Right kidney (tissue), 1 donor: ENCODE results near the gene HIVEP3.

Experiments used
- DNase-seq: peaks from one replicate; pipeline ENCODE4 v3.0.0-alpha.2; 2016

Gene HIVEP3

GRCh38 chr1:41547336-41547735 lies 371.4 kb downstream of the HIVEP3 start:
- no peak for DNase-seq

- DNase-seq = no peak
These were observed 371.9 kb downstream of the HIVEP3 start for GRCh38 chr1:41546833-41547135.

GRCh38 chr1:41545996-41546832 lies 372.5 kb downstream of the HIVEP3 start:
- DNase-seq = no peak

GRCh38 chr1:41542196-41542930 lies 376.4 kb downstream of the HIVEP3 start:
- no peak for DNase-seq

- DNase-seq = no peak
These were observed 377.1 kb downstream of the HIVEP3 start for GRCh38 chr1:41541592-41541952.

GRCh38 chr1:41540886-41541591 lies 377.7 kb downstream of the HIVEP3 start:
- DNase-seq = no peak

GRCh38 chr1:41539999-41540398 lies 378.7 kb downstream of the HIVEP3 start:
- DNase-seq = no peak

GRCh38 chr1:41539418-41539805 lies 379.3 kb downstream of the HIVEP3 start:
- DNase-seq = no peak

- DNase-seq = no peak
These were observed 379.8 kb downstream of the HIVEP3 start for GRCh38 chr1:41538741-41539417.

- DNase-seq = no peak
These were observed 380.9 kb downstream of the HIVEP3 start for GRCh38 chr1:41537788-41538351.

GRCh38 chr1:41537251-41537650 lies 381.5 kb downstream of the HIVEP3 start:
- DNase-seq = no peak

- no peak for DNase-seq
These were observed 382.3 kb downstream of the HIVEP3 start for GRCh38 chr1:41536361-41536802.

GRCh38 chr1:41535716-41536115 lies 383.0 kb downstream of the HIVEP3 start:
- DNase-seq = no peak

GRCh38 chr1:41535276-41535675 lies 383.4 kb downstream of the HIVEP3 start:
- no peak for DNase-seq

GRCh38 chr1:41534181-41535076 lies 384.3 kb downstream of the HIVEP3 start:
- no peak for DNase-seq

GRCh38 chr1:41533731-41534080 lies 385.0 kb downstream of the HIVEP3 start:
- DNase-seq = no peak

- no peak for DNase-seq
These were observed 385.5 kb downstream of the HIVEP3 start for GRCh38 chr1:41533016-41533730.

GRCh38 chr1:41532206-41532975 lies 386.3 kb downstream of the HIVEP3 start:
- DNase-seq = no peak

GRCh38 chr1:41530411-41530810 lies 388.3 kb downstream of the HIVEP3 start:
- DNase-seq = no peak
